Measurements from ENCODE around the gene GPC6.

The GPC6 gene

GRCh38 chr13:93767917-93768409 lies 541.4 kb downstream of the GPC6 start:
- no peak for TF ChIP-seq CTCF (IDR thresholded peaks at IDR 0.05; ENCODE audit: low read depth, low read length, missing control alignments)
- H3K27me3 ChIP-seq (replicated peaks), result no peaks in the 10 kb centered on the region
- in situ Hi-C loops (cut with HindIII; ENCODE audit: low pct_ligation_motif_present, low sequenced_read_pairs), result no loop called here
- no peak for DNase-seq
- H3K36me3 ChIP-seq (replicated peaks), result no peaks in the 10 kb centered on the region
- H3K4me3 ChIP-seq (ENCODE audit: low read depth, low read length), result no peak overlapping the region
- no peak overlapping the region for H3K27ac ChIP-seq

DNA sequence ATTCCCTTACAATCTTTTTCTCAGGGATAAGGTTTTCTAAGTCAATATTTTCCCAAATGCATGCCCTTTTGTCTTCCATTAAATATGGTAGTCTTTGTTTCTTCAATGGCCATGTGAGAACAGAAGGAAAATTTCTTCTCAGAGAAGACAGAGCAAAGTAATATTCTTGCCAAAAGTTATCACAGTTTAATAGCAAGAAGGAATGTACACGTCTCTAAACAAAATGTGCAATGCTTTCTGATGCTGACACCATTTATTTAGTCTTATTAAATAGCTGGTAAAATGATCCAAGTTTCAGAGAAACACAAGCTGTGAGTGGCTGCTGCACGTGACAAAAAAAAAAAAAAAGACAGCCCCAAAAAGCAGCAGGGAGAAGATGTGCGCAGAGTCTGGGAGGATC lies 542.5 kb downstream of the GPC6 start:
- in situ Hi-C loops (cut with HindIII; ENCODE audit: low pct_ligation_motif_present, low sequenced_read_pairs), result no loop called here
- H3K36me3 ChIP-seq (replicated peaks), result no peaks in the 10 kb centered on the region
- no peak for DNase-seq
- no peaks in the 10 kb centered on the region for H3K27me3 ChIP-seq (replicated peaks)
- H3K27ac ChIP-seq, result no peak overlapping the region
- no peak for TF ChIP-seq CTCF (IDR thresholded peaks at IDR 0.05; ENCODE audit: low read depth, low read length, missing control alignments)
- no peak overlapping the region for H3K4me3 ChIP-seq (ENCODE audit: low read depth, low read length)

DNA sequence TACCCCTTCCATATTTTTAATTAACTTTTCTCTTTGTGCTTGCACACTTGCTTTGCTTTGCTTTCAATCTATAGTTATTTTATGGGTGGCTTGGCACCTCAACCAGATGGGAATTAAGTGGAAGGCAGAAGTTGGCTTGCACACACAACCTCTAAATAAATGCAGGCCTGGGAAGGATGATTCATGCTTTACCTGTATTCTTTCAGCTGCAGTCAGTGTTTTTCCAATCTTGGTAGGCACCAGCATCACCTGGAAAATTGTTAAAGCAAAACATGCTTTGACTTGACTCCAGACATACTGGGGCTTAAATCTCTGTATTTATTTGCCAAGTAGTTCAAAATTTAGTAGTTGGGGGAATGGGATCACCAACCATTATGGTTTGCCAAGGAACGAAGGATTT lies 543.0 kb downstream of the GPC6 start:
- DNase-seq, result no peak
- Histone ChIP-seq H3K27ac (no peak overlapping the region), H3K36me3 (replicated peaks) (no peaks in the 10 kb centered on the region), H3K27me3 (replicated peaks) (no peaks in the 10 kb centered on the region), H3K4me3 (ENCODE audit: low read depth, low read length) (no peak overlapping the region)
- in situ Hi-C loops (cut with HindIII; ENCODE audit: low pct_ligation_motif_present, low sequenced_read_pairs), result no loop called here
- TF ChIP-seq CTCF (IDR thresholded peaks at IDR 0.05; ENCODE audit: low read depth, low read length, missing control alignments), result no peak

- in situ Hi-C loops (cut with HindIII; ENCODE audit: low pct_ligation_motif_present, low sequenced_read_pairs), result no loop called here
Observed at GRCh38 chr13:93771227-93771626, 544.6 kb downstream of the GPC6 start.

GRCh38 chr13:93771782-93772181 lies 545.2 kb downstream of the GPC6 start:
- Histone ChIP-seq H3K27ac (no peak overlapping the region), H3K4me3 (ENCODE audit: low read depth, low read length) (no peak overlapping the region), H3K36me3 (replicated peaks) (no peaks in the 10 kb centered on the region), H3K27me3 (replicated peaks) (no peaks in the 10 kb centered on the region)
- peak; percentile 28 for DNase-seq
- no peak for TF ChIP-seq CTCF (IDR thresholded peaks at IDR 0.05; ENCODE audit: low read depth, low read length, missing control alignments)
- in situ Hi-C loops (cut with HindIII; ENCODE audit: low pct_ligation_motif_present, low sequenced_read_pairs), result no loop called here

More at GRCh38 chr13:93771227-93771626, 544.6 kb downstream of the GPC6 start:
- H3K4me3 ChIP-seq (ENCODE audit: low read depth, low read length), result no peak overlapping the region
- DNase-seq, result no peak
- no peaks in the 10 kb centered on the region for H3K27me3 ChIP-seq (replicated peaks)
- no peak overlapping the region for H3K27ac ChIP-seq
- H3K36me3 ChIP-seq (replicated peaks), result no peaks in the 10 kb centered on the region
- no peak for TF ChIP-seq CTCF (IDR thresholded peaks at IDR 0.05; ENCODE audit: low read depth, low read length, missing control alignments)

DNA sequence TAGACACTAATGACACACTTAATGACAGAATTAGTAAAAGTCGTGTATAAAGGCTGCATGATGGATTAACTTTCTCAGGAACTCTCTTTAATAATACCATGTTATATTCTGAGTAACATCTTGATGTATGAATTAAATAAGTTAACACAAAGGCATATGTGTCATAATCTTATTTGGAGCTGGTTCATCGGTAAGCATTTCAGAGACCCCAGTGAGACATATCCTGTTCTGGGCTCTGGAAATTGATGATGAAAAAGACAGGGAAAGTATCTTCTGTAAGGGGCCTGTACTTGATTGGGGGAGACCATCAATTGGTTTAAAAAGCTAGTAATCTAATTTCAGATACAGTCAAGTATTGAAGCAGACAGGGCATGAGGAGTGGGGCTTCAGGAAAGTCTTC lies 547.9 kb downstream of the GPC6 start:
- H3K27me3 ChIP-seq (replicated peaks), result no peaks in the 10 kb centered on the region
- in situ Hi-C loops (cut with HindIII; ENCODE audit: low pct_ligation_motif_present, low sequenced_read_pairs), result no loop called here
- no peak for DNase-seq
- no peak overlapping the region for H3K27ac ChIP-seq
- no peak overlapping the region for H3K4me3 ChIP-seq (ENCODE audit: low read depth, low read length)
- no peaks in the 10 kb centered on the region for H3K36me3 ChIP-seq (replicated peaks)
- TF ChIP-seq CTCF (IDR thresholded peaks at IDR 0.05; ENCODE audit: low read depth, low read length, missing control alignments), result no peak

Data from brain microvascular endothelial cell (primary cell).